Common myeloid progenitor, CD34-positive (primary cell): ENCODE measurements around the gene CT47B1.

Experiments used
- CTCF ChIA-PET: fragments of 350-600 bp; sonication (Branson Sonifier 250); formaldehyde crosslinking; loops from one replicate; lab custom pipeline; 2021; ENCODE audit warnings: antibody characterized with exemption; lab: Charles Lee
- POLR2A ChIA-PET: fragments of 350-600 bp; sonication (Branson Sonifier 250); formaldehyde crosslinking; loops from one replicate; lab custom pipeline; 2021; ENCODE audit warnings: antibody characterized with exemption; lab: Charles Lee
- DNase-seq, 3 donors: peaks; one replicate each; pipeline versions ENCODE4 v3.0.0 to v3.0.0-alpha.2; 2013
- H3K27ac ChIP-seq, 2 experiments: 1 replicate in 1 of 2; 2 replicates in 1 of 2; pipeline ENCODE4 v1.7.0; 2013; ENCODE audit warnings: inconsistent platforms in 2 of 2, low read length in 2 of 2, mild to moderate bottlenecking in 2 of 2, low read depth in 1 of 2, moderate library complexity in 1 of 2; ENCODE audit not compliant: severe bottlenecking in 2 of 2, insufficient read depth in 1 of 2, poor library complexity in 1 of 2
- H3K27me3 ChIP-seq, 5 experiments: replicated peaks in 2 of 5; 1 replicate in 3 of 5; 2 replicates in 2 of 5; pipeline versions ENCODE4 v1.6.1 to v1.7.0; 2013; ENCODE audit warnings: low read length in 4 of 5, mild to moderate bottlenecking in 2 of 5, moderate library complexity in 2 of 5, inconsistent platforms in 1 of 5; ENCODE audit not compliant: insufficient read depth in 5 of 5, control insufficient read depth in 4 of 5
- H3K36me3 ChIP-seq, 4 experiments: 1 replicate in 2 of 4; 2 replicates in 2 of 4; pipeline versions ENCODE4 v1.6.1 to v1.7.0; 2013; ENCODE audit warnings: low read length in 3 of 4, control low read depth in 1 of 4, mild to moderate bottlenecking in 1 of 4; ENCODE audit not compliant: control insufficient read depth in 4 of 4, insufficient read depth in 4 of 4
- H3K4me1 ChIP-seq, 4 experiments: 1 replicate in 3 of 4; 2 replicates in 1 of 4; pipeline versions ENCODE4 v1.6.1 to v1.7.1; 2013; ENCODE audit warnings: low read length in 3 of 4, mild to moderate bottlenecking in 3 of 4, control low read depth in 1 of 4, inconsistent platforms in 1 of 4, moderate library complexity in 1 of 4; ENCODE audit not compliant: control insufficient read depth in 4 of 4, insufficient read depth in 4 of 4; ENCODE audit errors: control extremely low read depth in 1 of 4
- H3K4me3 ChIP-seq, 7 experiments: 1 replicate in 4 of 7; 2 replicates in 3 of 7; pipeline versions ENCODE4 v1.5.1 to v1.7.0; 2013; ENCODE audit warnings: mild to moderate bottlenecking in 7 of 7, low read length in 6 of 7, moderate library complexity in 6 of 7, inconsistent platforms in 2 of 7, low read depth in 2 of 7, control low read depth in 1 of 7; ENCODE audit not compliant: insufficient read depth in 4 of 7, control insufficient read depth in 1 of 7; ENCODE audit errors: extremely low read depth in 1 of 7
- H3K9me3 ChIP-seq, 5 experiments: 1 replicate in 4 of 5; 2 replicates in 1 of 5; pipeline versions ENCODE4 v1.6.1 to v1.7.1; 2013; ENCODE audit warnings: low read length in 4 of 5, mild to moderate bottlenecking in 2 of 5, inconsistent platforms in 1 of 5, low read depth in 1 of 5, moderate library complexity in 1 of 5; ENCODE audit not compliant: control insufficient read depth in 4 of 5, insufficient read depth in 2 of 5; ENCODE audit errors: control extremely low read depth in 1 of 5
- WGBS: methylation state at CpG from one replicate; pipeline ENCODE4 v1.1.5; 2013; ENCODE audit not compliant: insufficient coverage; 5-methylcytosine and 5-hydroxymethylcytosine counted together

CT47B1 gene

GRCh38 chrX:120824021-120824420 is 51.6 kb downstream of the CT47B1 start:
- Histone ChIP-seq H3K9me3 (no peaks in the 10 kb centered on the region), H3K27me3 (no peaks in the 10 kb centered on the region), H3K4me1 (no peaks in the 10 kb centered on the region), H3K27ac (no peak overlapping the region), H3K4me3 (no peak overlapping the region), H3K36me3 (no peaks in the 10 kb centered on the region)
- no CpG with 5 or more reads among the region's 1 CpG for WGBS
- CTCF ChIA-PET = no interaction called here
- POLR2A ChIA-PET = no interaction called here
- no peak for DNase-seq

- Histone ChIP-seq H3K4me3 (no peak overlapping the region), H3K9me3 (no peaks in the 10 kb centered on the region), H3K27me3 (no peaks in the 10 kb centered on the region), H3K27ac (no peak overlapping the region), H3K4me1 (no peaks in the 10 kb centered on the region), H3K36me3 (no peaks in the 10 kb centered on the region)
- no peak for DNase-seq
- ChIA-PET CTCF (no interaction called here), POLR2A (no interaction called here)
Measured at GRCh38 chrX:120823556-120823955, 52.1 kb downstream of the CT47B1 start.
